HepG2 (cell line): ENCODE measurements around the gene NOTCH4. TPM values are rescaled to one million over a fixed set of nuclear protein-coding genes. Genes with fewer than 3 reads are reported as not detected.

Experiments
- ATAC-seq: fragments of 200-7000 bp; cut with Tn5 transposase; 3 replicates; pipeline ENCODE4 v1.9.1; 2020; ENCODE audit warnings: mild to moderate bottlenecking, moderate library complexity
- BruUV-seq: library from RNA; stranded (reverse); fragments of 400-500 nt; replicated peaks from 2 replicates; lab custom pipeline; 2021; lab: Mats Ljungman, UMichigan
- CTCF ChIA-PET: fragments of 300-600 bp; formaldehyde crosslinking; extraction: SDS; loops from one replicate; lab custom pipeline; 2021; ENCODE audit warnings: low total read pairs, inconsistent platforms, low intra/inter-chr PET ratio; lab: Yijun Ruan, JAX
- POLR2A ChIA-PET: fragments of 350-600 bp; sonication (Branson Sonifier 250); formaldehyde crosslinking; loops from one replicate; lab custom pipeline; 2020; ENCODE audit warnings: antibody characterized with exemption, inconsistent platforms; lab: Yijun Ruan, JAX
- DNase-seq: peaks from one replicate; pipeline ENCODE4 v3.0.0-alpha.2; 2015; ENCODE audit warnings: low spot score
- FAIRE-seq: peaks from 3 replicates; lab custom pipeline; 2011; peaks lifted over from hg19 to GRCh38; lab: Jason Lieb, UNC
- H2AFZ ChIP-seq: one replicate; pipeline ENCODE4 v1.6.1; 2011; ENCODE audit warnings: low read length, inconsistent platforms
- H3K27ac ChIP-seq: fragments of 300-600 bp; 3 replicates; pipeline ENCODE4 v1.8.0; 2011; ENCODE audit warnings: mixed run types, mild to moderate bottlenecking, mixed read lengths, low read length, inconsistent platforms; ENCODE audit not compliant: insufficient read depth; ENCODE audit errors: extremely low read length
- H3K27me3 ChIP-seq, 2 experiments: fragments of 200-600 bp in 1 of 2; 2 replicates in 1 of 2; 3 replicates in 1 of 2; pipeline versions ENCODE4 v1.6.0 to v1.8.0; 2011; ENCODE audit warnings: low read length in 2 of 2, mild to moderate bottlenecking in 2 of 2, moderate library complexity in 2 of 2, inconsistent platforms in 1 of 2; ENCODE audit not compliant: insufficient read depth in 2 of 2, control insufficient read depth in 1 of 2
- H3K36me3 ChIP-seq, 2 experiments: fragments of 200-600 bp in 1 of 2; replicated peaks in 1 of 2; 2 replicates in 1 of 2; 3 replicates in 1 of 2; pipeline versions ENCODE4 v1.5.1 to v1.8.0; 2011; ENCODE audit warnings: low read length in 2 of 2, inconsistent platforms in 1 of 2; ENCODE audit not compliant: insufficient read depth in 2 of 2, control insufficient read depth in 1 of 2
- H3K4me1 ChIP-seq: 2 replicates; pipeline ENCODE4 v1.5.1; 2012; ENCODE audit warnings: low read length, inconsistent platforms; ENCODE audit not compliant: insufficient read depth
- H3K4me2 ChIP-seq: 2 replicates; pipeline ENCODE4 v1.6.0; 2011; ENCODE audit warnings: low read depth, low read length, inconsistent platforms
- H3K4me3 ChIP-seq, 3 experiments: fragments of 200-600 bp in 1 of 3; sonication (generic), shearing (Covaris generic) in 1 of 3; replicated peaks in 1 of 3; 2 replicates each; pipeline ENCODE4 v1.5.1; 2011 to 2016; ENCODE audit warnings: low read length in 3 of 3, inconsistent platforms in 2 of 3, low read depth in 2 of 3, mild to moderate bottlenecking in 2 of 3, control low read depth in 1 of 3, mixed read lengths in 1 of 3; ENCODE audit not compliant: insufficient read depth in 1 of 3
- H3K79me2 ChIP-seq: one replicate; pipeline ENCODE4 v1.6.1; 2011; ENCODE audit warnings: low read length, inconsistent platforms; ENCODE audit not compliant: insufficient read depth
- H3K9ac ChIP-seq: 2 replicates; pipeline ENCODE4 v1.6.0; 2011; ENCODE audit warnings: mild to moderate bottlenecking, low read depth, low read length, inconsistent platforms; ENCODE audit not compliant: insufficient read depth
- H3K9me3 ChIP-seq: 2 replicates; pipeline ENCODE4 v1.5.1; 2012; ENCODE audit warnings: mild to moderate bottlenecking, low read length
- H4K20me1 ChIP-seq: 2 replicates; pipeline ENCODE4 v1.6.0; 2011; ENCODE audit warnings: inconsistent platforms, mild to moderate bottlenecking, low read length, moderate library complexity; ENCODE audit not compliant: insufficient read depth
- KLF16 ChIP-seq, 2 experiments: sonication (generic) in 1 of 2; formaldehyde crosslinking in 1 of 2; IDR thresholded peaks; 2 replicates each; pipeline versions ENCODE4 v1.6.1 to v1.8.0; 2016 to 2023; ENCODE audit warnings: missing genetic modification reagents in 2 of 2, missing compliant biosample characterization in 1 of 2
- MAZ ChIP-seq, 2 experiments: sonication (generic) in 1 of 2; formaldehyde crosslinking in 1 of 2; IDR thresholded peaks; 2 replicates each; pipeline versions ENCODE4 v1.5.0 to v1.6.1; 2012 to 2020; ENCODE audit warnings: low read depth in 2 of 2, mild to moderate bottlenecking in 2 of 2, borderline replicate concordance in 1 of 2, improper control_type of control experiment in 1 of 2, low read length in 1 of 2, missing genetic modification reagents in 1 of 2, moderate library complexity in 1 of 2
- STAG1 ChIP-seq: sonication (generic); formaldehyde crosslinking; IDR thresholded peaks from 2 replicates; pipeline ENCODE4 v1.4.0; 2020; ENCODE audit warnings: missing genetic modification reagents
- ZSCAN12 ChIP-seq: sonication (generic); formaldehyde crosslinking; IDR thresholded peaks from 2 replicates; pipeline ENCODE4 v1.9.0; 2021; ENCODE audit warnings: mild to moderate bottlenecking, missing genetic modification reagents
- WGBS: methylation state at CpG from one replicate; pipeline ENCODE4 v1.1.6; 2017; ENCODE audit warnings: low lambda C conversion rate; 5-methylcytosine and 5-hydroxymethylcytosine counted together
- in situ Hi-C: cut with HindIII; loops from 2 replicates; pipeline ENCODE4 v1.10.0; 2017; ENCODE audit warnings: low pct_unique_long_range_greater_than_20kb; ENCODE audit not compliant: extremely low pct_ligation_motif_present
- intact Hi-C: fragments of 100-400 bp; cut with micrococcal nuclease; formaldehyde crosslinking; loops from one replicate; pipeline ENCODE4 v1.10.0; 2022; ENCODE audit not compliant: unreplicated experiment
- polyA plus RNA-seq, 8 experiments: library from polyadenylated mRNA; depleted of rRNA in 3 of 8; stranded (reverse) in 7 of 8; unstranded in 1 of 8; fragments of >200 nt; fragmentation: Illumina TruSeq in 4 of 8; extraction: Trizol in 4 of 8; gene quantifications; 2 replicates each; pipeline versions ENCODE4 v1.2.1 to v1.2.3, GENCODE V29; 2011 to 2016; ENCODE audit warnings: low read depth in 4 of 8, missing spikeins in 1 of 8, mixed read lengths in 1 of 8; ENCODE audit not compliant: insufficient read depth in 1 of 8
- total RNA-seq, 5 experiments: library from RNA; depleted of rRNA; stranded (reverse); fragments of >200 nt; fragmentation: Illumina TruSeq; extraction: Trizol; gene quantifications; 2 replicates each; pipeline ENCODE4 v1.2.3, GENCODE V29; 2016; ENCODE audit warnings: low read depth in 1 of 5
- TF ChIP-seq, protein P1 (sequence below): sonication (generic); formaldehyde crosslinking; IDR thresholded peaks from 2 replicates; pipeline ENCODE4 v1.5.0; 2020; ENCODE audit warnings: mild to moderate bottlenecking, missing genetic modification reagents, moderate library complexity
- TF ChIP-seq, protein P2 (sequence below): sonication (generic); formaldehyde crosslinking; IDR thresholded peaks from 2 replicates; pipeline ENCODE4 v1.4.0; 2020; ENCODE audit warnings: missing genetic modification reagents

The NOTCH4 gene
- total and polyA plus RNA-seq, 2 of the 13 experiments (the other 11 are each of a cell fraction or from before 2014, with no cell fraction given): 0.51 to 0.83 TPM

DNA sequence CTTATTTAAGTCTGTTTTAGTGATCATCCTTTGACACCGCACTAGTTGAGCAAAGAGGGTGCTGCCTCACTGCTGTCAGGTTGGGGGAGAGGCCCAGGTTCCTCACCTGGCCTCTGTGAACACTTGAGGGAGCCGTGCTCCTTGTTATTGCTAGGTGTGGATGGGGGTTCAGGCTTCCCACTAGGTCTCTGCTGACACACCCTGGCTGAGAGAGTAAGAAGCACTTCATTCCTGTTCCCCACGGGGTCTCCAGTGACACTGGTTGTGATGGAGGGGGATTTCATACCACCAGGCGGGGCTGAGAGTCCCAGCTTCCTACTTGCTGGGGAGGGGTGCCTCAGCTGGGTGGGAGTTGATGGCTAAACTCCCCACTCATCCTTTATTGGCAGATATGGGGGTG lies 11.1 kb upstream of the NOTCH4 start:
- no peak overlapping the region for H2AFZ ChIP-seq
- 40% methylated on average over 4 of the region's 4 CpGs for WGBS
- H3K4me1 ChIP-seq: no peaks in the 10 kb centered on the region
- in situ Hi-C loops: no loop called here
- ATAC-seq: peak; percentile 27; the same call in 1 of the 3 replicates
- FAIRE-seq: no peak
- DNase-seq: no peak
- POLR2A ChIA-PET: no interaction called here
- peaks cover 0 to 3% of the 10 kb centered on the region in 2 experiments; a peak in 1 of 5 replicates for H3K27me3 ChIP-seq
- H3K4me3 ChIP-seq: no peak overlapping the region
- H3K36me3 ChIP-seq: no peaks in the 10 kb centered on the region
- CTCF ChIA-PET: no interaction called here
- no peak overlapping the region for H3K27ac ChIP-seq
- H3K79me2 ChIP-seq: no peaks in the 10 kb centered on the region
- H3K9ac ChIP-seq: no peak overlapping the region
- BruUV-seq: no TSS peak
- no peak overlapping the region for H3K4me2 ChIP-seq
- TF ChIP-seq, protein P1, sequence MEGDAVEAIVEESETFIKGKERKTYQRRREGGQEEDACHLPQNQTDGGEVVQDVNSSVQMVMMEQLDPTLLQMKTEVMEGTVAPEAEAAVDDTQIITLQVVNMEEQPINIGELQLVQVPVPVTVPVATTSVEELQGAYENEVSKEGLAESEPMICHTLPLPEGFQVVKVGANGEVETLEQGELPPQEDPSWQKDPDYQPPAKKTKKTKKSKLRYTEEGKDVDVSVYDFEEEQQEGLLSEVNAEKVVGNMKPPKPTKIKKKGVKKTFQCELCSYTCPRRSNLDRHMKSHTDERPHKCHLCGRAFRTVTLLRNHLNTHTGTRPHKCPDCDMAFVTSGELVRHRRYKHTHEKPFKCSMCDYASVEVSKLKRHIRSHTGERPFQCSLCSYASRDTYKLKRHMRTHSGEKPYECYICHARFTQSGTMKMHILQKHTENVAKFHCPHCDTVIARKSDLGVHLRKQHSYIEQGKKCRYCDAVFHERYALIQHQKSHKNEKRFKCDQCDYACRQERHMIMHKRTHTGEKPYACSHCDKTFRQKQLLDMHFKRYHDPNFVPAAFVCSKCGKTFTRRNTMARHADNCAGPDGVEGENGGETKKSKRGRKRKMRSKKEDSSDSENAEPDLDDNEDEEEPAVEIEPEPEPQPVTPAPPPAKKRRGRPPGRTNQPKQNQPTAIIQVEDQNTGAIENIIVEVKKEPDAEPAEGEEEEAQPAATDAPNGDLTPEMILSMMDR (CRISPR knock-in tag): peak; percentile 48
- no peak for TF ChIP-seq ZSCAN12 (CRISPR knock-in tag)
- TF ChIP-seq MAZ (IDR thresholded peaks at IDR 0.05; ENCODE audit: borderline replicate concordance, low read depth, low read length): no peak
- TF ChIP-seq MAZ (CRISPR knock-in tag; IDR thresholded peaks at IDR 0.05; ENCODE audit: low read depth): no peak
- TF ChIP-seq, protein P2, sequence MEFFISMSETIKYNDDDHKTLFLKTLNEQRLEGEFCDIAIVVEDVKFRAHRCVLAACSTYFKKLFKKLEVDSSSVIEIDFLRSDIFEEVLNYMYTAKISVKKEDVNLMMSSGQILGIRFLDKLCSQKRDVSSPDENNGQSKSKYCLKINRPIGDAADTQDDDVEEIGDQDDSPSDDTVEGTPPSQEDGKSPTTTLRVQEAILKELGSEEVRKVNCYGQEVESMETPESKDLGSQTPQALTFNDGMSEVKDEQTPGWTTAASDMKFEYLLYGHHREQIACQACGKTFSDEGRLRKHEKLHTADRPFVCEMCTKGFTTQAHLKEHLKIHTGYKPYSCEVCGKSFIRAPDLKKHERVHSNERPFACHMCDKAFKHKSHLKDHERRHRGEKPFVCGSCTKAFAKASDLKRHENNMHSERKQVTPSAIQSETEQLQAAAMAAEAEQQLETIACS (CRISPR knock-in tag): 0 out of 2 replicates have a peak, but pooled peaks have one; percentile 8
- TF ChIP-seq STAG1 (CRISPR knock-in tag): peak; percentile 40
- TF ChIP-seq KLF16 (CRISPR knock-in tag; IDR thresholded peaks at IDR 0.05): no peak
- no peaks in the 10 kb centered on the region for H4K20me1 ChIP-seq
- H3K9me3 ChIP-seq: no peaks in the 10 kb centered on the region
- intact Hi-C loops: loop anchor here (5.0 kb wide), 1 partner anchor 38 kb away; no protein-coding TSS in a partner anchor
